ENCODE results near the gene APLF.

- no peak for TF ChIP-seq POLR2A (IDR thresholded peaks at IDR 0.05; ENCODE audit: low read length)
- TF ChIP-seq GATA1 (IDR thresholded peaks at IDR 0.05; ENCODE audit: low read depth, low read length), result no peak
Observed at GRCh38 chr2:68558576-68558975, 91.2 kb downstream of the APLF start.

Measured in erythroblast (primary cell).